GM18502 (cell line): ENCODE measurements around the gene DLGAP1.

Source experiments
- ATAC-seq: cut with Tn5 transposase; IDR thresholded peaks from one replicate; pipeline ENCODE4 v1.9.1; 2021; ENCODE audit warnings: mild to moderate bottlenecking; ENCODE audit not compliant: unreplicated experiment, poor library complexity

Gene DLGAP1

GRCh38 chr18:3759099-3759498 is 696.0 kb downstream of the DLGAP1 start:
- no peak for ATAC-seq

GRCh38 chr18:3758531-3758930 is 696.6 kb downstream of the DLGAP1 start:
- no peak for ATAC-seq

- no peak for ATAC-seq
Observed at GRCh38 chr18:3757361-3757760, 697.7 kb downstream of the DLGAP1 start.

- no peak for ATAC-seq
Observed at GRCh38 chr18:3753106-3753505, 702.0 kb downstream of the DLGAP1 start.

GRCh38 chr18:3748086-3748485 is 707.0 kb downstream of the DLGAP1 start:
- no peak for ATAC-seq

- no peak for ATAC-seq
Observed at GRCh38 chr18:3747176-3747973, 707.7 kb downstream of the DLGAP1 start.

GRCh38 chr18:3742541-3742940 is 712.6 kb downstream of the DLGAP1 start:
- ATAC-seq, result no peak

GRCh38 chr18:3741333-3741732 is 713.8 kb downstream of the DLGAP1 start:
- no peak for ATAC-seq

GRCh38 chr18:3728704-3729437 is 726.2 kb downstream of the DLGAP1 start:
- no peak for ATAC-seq

GRCh38 chr18:3727274-3727673 is 727.8 kb downstream of the DLGAP1 start:
- no peak for ATAC-seq

GRCh38 chr18:3726238-3726951 is 728.7 kb downstream of the DLGAP1 start:
- ATAC-seq, result no peak

- no peak for ATAC-seq
Observed at GRCh38 chr18:3725115-3725514, 730.0 kb downstream of the DLGAP1 start.

GRCh38 chr18:3723554-3723953 is 731.6 kb downstream of the DLGAP1 start:
- ATAC-seq, result no peak

GRCh38 chr18:3722649-3723433 is 732.3 kb downstream of the DLGAP1 start:
- ATAC-seq, result no peak

- ATAC-seq, result no peak
Observed at GRCh38 chr18:3721771-3722648, 733.1 kb downstream of the DLGAP1 start.

GRCh38 chr18:3720818-3721545 is 734.1 kb downstream of the DLGAP1 start:
- ATAC-seq, result no peak

GRCh38 chr18:3720159-3720558 is 734.9 kb downstream of the DLGAP1 start:
- no peak for ATAC-seq

- no peak for ATAC-seq
Observed at GRCh38 chr18:3717376-3718025, 737.6 kb downstream of the DLGAP1 start.
